SJCRH30 (cell line): ENCODE data around the gene PRF1. TPM values are rescaled to one million over a fixed set of nuclear protein-coding genes. Genes with fewer than 3 reads are reported as not detected.

Experiments
- DNase-seq, 2 experiments: peaks; one replicate each; pipeline ENCODE4 v3.0.0-alpha.2; 2015 to 2020
- H3K27ac ChIP-seq: fragments of 250-450 bp; sonication (Bioruptor Pico); 2 replicates; pipeline ENCODE4 v1.5.1; 2020; ENCODE audit warnings: mild to moderate bottlenecking, moderate library complexity
- H3K27me3 ChIP-seq: fragments of 250-450 bp; sonication (Bioruptor Pico); 2 replicates; pipeline ENCODE4 v1.5.1; 2020; ENCODE audit warnings: mild to moderate bottlenecking, moderate library complexity
- H3K36me3 ChIP-seq: fragments of 250-450 bp; sonication (Bioruptor Pico); 2 replicates; pipeline ENCODE4 v1.5.1; 2020; ENCODE audit warnings: mild to moderate bottlenecking, moderate library complexity
- H3K4me1 ChIP-seq: fragments of 250-450 bp; sonication (Bioruptor Pico); 2 replicates; pipeline ENCODE4 v1.5.1; 2020; ENCODE audit warnings: mild to moderate bottlenecking, moderate library complexity
- H3K4me3 ChIP-seq: fragments of 250-450 bp; sonication (Bioruptor Pico); 2 replicates; pipeline ENCODE4 v1.5.1; 2020; ENCODE audit warnings: mild to moderate bottlenecking, moderate library complexity
- H3K9me3 ChIP-seq: fragments of 250-450 bp; sonication (Bioruptor Pico); replicated peaks from 2 replicates; pipeline ENCODE4 v1.5.1; 2020; ENCODE audit warnings: mild to moderate bottlenecking, moderate library complexity
- total RNA-seq: library from RNA; depleted of rRNA; stranded (reverse); fragments of >200 nt; shearing (Covaris generic); gene quantifications from 2 replicates; pipeline ENCODE4 v1.2.3, GENCODE V29; 2014

The PRF1 gene
- total RNA-seq, 1 experiment from 2014 or later = not detected

DNA sequence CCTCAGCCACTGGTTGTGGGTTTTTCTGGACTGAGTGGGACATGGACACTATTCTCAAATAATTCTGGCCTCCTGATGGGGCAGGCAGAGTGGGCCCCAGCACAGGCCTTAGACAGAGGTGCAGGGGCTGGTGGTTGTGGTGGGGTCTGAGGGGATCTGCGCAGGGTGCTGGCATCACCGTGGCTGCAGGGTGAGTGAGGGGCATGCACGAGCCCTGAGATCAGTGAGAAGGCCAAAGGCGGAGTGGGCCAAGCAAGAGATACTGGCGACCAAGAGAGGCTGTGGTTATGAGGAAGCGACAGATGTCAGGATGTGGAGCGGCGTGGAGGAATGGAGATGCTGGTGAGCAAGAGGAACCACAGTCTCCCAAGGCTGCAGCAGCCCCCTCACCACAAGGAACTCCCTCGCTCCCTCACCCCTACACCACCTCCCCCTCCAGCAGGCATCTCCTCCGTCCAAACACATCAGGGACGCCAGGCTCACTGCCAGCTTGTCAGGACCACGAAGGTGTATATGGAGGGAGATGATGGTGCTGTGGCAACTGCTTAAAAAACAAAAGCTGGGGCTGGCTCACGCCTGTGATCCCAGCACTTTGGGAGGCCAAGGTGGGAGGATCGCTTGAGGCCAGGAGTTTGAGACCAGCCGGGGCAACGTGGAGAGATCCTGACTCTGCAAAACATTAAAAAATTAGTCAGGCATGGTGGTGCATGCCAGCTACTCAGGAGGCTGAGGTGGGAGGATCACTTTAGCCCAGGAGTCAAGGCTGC lies 9.6 kb downstream of the PRF1 start:
- Histone ChIP-seq H3K36me3 (no peaks in the 10 kb centered on the region), H3K9me3 (no peaks in the 10 kb centered on the region), H3K27ac (no peak overlapping the region), H3K4me3 (no peak overlapping the region), H3K4me1 (peaks cover 50% of the 10 kb centered on the region), H3K27me3 (no peaks in the 10 kb centered on the region)
- DNase-seq = peak in 1 of 2 experiments; percentile 46

DNA sequence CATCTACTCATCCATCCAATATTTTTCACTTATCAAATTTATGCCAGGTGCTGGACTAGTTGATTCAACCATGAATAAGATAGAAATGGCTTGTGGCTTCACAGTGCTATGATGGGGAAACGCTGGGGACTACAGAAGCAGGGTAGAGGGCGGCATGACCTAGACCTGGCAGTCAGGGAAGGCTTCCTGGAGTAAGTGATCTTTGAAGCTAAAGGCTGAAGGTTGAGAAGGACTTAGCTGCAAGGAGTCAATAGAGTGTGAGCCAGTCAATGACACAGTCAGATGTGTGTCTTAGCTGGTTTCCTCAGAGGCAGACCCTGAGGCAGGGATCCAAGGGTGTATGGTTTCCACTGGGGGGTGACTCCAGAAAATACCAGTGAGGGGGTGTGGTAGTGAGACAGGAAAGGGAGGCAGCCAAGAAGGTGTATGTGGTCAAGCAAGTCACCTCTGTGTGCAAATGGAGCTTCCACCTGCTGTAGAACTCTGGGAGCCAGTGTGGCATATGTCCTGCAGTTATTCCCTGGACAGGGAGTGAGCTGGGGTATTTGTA lies 10.3 kb downstream of the PRF1 start:
- no peaks in the 10 kb centered on the region for H3K36me3 ChIP-seq
- no peaks in the 10 kb centered on the region for H3K27me3 ChIP-seq
- H3K4me3 ChIP-seq = no peak overlapping the region
- no peak for DNase-seq
- peaks cover 47% of the 10 kb centered on the region for H3K4me1 ChIP-seq
- H3K27ac ChIP-seq = no peak overlapping the region
- no peaks in the 10 kb centered on the region for H3K9me3 ChIP-seq

DNA sequence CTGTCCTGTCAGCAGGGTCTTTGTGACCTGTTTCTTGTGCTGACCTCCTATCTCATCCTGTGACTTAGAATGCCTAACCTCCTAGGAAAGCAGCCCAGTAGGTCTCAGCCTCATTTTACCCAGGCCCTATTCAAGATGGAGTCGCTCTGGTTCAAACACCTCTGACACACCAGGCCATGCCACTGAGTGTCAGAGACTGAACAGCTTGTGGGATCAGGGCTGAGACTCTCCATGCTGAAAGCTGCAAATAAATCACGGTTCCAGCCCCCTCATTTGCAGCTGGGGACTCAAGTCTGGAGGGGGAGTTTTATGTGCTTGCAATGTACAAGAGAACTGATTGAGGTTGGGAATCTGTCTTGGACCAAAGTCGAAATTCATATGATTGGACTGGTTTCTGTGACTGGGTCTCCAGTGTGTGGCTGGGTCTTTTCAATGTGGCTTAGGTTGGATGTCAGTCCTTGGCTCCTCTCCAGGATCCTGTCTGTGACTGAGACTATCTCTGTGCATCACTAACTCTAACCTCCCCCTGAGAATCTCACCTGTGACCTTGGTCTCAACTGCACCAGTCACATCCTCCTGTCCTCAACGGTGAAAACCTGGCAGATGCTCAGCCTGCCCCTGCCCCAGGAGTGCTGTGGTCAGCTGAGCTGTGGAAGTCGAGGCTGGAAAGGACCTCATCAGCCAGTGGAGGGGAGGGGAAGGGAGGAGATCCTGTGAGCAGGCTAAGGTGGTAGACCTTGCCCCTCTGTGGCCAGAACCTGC lies 11.7 kb downstream of the PRF1 start:
- H3K9me3 ChIP-seq = no peaks in the 10 kb centered on the region
- H3K36me3 ChIP-seq = no peaks in the 10 kb centered on the region
- peak overlapping the region; percentile 91 for H3K27ac ChIP-seq
- peaks cover 43% of the 10 kb centered on the region for H3K4me1 ChIP-seq
- H3K27me3 ChIP-seq = no peaks in the 10 kb centered on the region
- no peak for DNase-seq
- H3K4me3 ChIP-seq = no peak overlapping the region

DNA sequence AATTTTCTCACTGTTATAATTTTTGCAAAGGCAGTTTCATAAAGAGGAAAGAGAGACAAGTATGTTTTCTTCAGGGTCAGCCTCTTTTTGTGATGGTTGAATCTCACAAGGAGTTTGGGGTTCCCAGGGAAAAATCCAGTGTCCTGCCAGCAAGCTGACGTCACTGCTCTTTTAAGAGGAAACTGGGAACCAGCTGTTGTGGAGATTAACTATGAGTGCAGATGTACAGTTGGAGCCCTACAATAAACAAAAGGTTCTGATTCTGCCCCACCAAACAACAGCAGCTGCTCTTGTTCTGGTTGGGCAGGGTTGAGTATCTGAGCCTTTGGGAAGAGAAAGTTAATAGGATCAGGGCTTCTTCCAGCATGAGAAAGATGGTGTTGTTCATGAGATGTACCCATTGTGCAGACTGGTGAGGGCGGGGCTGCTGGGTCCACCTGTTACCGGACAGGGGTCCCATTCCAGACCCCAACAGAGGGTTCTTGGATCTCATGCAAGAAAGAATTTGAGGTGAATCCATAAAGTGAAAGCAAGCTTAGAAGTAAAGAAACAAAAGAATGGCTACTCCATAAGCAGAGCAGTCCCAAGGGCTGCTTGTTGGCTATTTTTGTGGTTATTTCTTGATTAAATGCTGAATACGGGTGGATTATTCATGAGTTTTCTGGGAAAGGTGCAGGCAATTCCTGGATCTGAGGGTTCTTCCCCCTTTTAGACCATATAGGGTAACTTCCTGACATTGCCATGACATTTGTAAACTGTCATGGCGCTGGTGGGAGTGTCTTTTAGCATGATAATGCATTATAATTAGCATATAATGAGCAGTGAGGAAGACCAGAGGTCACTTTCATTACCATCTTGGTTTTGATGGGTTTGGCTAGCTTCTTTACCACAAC lies 12.5 kb downstream of the PRF1 start:
- DNase-seq = peak; percentile 82 to 95
- Histone ChIP-seq H3K9me3 (no peaks in the 10 kb centered on the region), H3K27me3 (no peaks in the 10 kb centered on the region), H3K4me1 (peaks cover 51% of the 10 kb centered on the region), H3K4me3 (no peak overlapping the region), H3K27ac (peak overlapping the region; percentile 91), H3K36me3 (no peaks in the 10 kb centered on the region)

DNA sequence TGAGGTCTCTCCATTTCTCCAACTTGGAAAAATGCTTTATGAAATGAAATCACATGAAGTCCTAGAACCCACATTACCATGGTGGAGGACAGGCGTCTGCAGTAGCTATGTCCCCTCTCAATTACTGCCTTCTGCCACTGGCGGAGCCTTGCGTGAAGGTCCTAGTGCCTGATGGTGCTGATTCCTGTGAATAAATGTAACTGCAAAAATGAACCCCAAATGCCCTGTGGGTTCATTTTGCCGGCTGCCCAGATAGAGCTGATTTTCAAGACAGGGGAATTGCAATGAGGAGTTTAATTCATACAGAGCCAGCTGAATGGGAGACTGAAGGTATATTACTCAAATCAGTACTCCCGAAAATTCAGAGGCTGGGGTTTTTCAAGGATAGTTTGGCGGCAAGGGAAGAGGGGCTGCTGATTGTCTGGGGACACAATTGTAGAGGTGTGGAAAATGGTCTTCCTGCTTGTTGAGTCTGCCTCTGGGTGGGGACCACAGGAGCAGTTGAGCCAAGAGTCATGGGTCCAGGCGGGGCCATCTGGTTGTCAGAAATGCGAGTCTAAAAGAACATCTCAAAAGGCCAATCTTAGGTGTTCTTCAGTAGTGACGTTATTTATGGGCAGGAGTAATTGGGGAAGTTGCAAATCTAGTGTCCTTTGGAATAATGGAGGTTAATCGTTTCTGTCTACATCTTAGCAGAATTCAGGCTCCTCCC lies 13.5 kb downstream of the PRF1 start:
- Histone ChIP-seq H3K4me3 (no peak overlapping the region), H3K9me3 (no peaks in the 10 kb centered on the region), H3K4me1 (peaks cover 61% of the 10 kb centered on the region), H3K27me3 (no peaks in the 10 kb centered on the region), H3K27ac (peak overlapping the region; percentile 91), H3K36me3 (no peaks in the 10 kb centered on the region)
- peak; percentile 45 to 70 for DNase-seq

DNA sequence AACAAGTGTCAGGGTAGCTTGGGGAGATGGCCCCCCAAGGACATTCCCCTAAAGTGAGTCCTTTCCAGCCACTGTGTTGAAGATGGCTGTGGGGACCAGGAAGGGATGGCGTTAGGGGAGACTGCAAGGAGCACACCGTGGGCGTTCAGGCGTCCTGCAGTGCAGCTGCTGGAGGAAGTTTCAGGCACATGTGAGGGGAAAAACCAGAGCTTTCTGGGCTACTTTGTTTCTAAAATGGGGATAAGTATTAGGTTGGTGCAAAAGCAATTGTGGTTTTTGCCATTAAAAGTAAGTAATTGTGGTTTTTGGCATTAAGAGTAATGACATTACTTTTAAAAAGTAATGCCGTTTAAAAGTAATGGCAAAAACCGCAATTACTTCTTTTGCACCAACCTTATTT lies 14.3 kb downstream of the PRF1 start:
- Histone ChIP-seq H3K27me3 (no peaks in the 10 kb centered on the region), H3K4me1 (peaks cover 64% of the 10 kb centered on the region)
- peak; percentile 45 to 62 for DNase-seq

DNA sequence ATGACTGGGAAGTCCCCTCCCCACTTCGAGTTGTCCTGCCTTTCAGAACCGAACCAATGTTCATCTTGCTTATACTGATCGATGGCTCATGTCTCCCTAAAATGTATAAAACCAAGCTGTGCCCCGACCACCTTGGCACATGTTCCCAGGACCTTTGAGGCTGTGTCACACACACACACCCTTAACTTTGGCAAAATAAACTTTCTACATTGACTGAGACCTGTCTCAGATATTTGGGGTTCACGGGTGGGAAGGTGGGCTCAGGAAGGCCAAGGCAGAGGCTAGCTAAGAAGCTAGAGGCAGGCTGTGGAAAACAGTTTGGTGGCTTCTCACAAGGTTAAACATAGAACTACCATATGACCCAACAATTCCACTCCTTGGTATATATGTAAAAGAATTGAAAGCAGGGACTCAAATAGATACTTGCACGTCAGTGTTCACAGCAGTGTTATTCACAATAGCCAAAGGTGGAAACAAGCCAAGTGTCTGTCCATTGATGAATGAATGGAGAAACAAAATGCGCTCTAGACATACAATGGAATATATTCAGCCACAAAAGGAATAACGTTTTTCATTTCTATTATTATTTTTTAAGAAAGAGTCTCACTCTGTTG lies 15.4 kb downstream of the PRF1 start:
- Histone ChIP-seq H3K27me3 (no peaks in the 10 kb centered on the region), H3K4me3 (no peak overlapping the region), H3K4me1 (peaks cover 59% of the 10 kb centered on the region), H3K27ac (no peak overlapping the region), H3K9me3 (no peaks in the 10 kb centered on the region), H3K36me3 (no peaks in the 10 kb centered on the region)
- DNase-seq = no peak

More for the DNA sequence above, 14.3 kb downstream of the PRF1 start:
- Histone ChIP-seq H3K27ac (peak overlapping the region; percentile 91), H3K4me3 (no peak overlapping the region), H3K9me3 (no peaks in the 10 kb centered on the region), H3K36me3 (no peaks in the 10 kb centered on the region)

DNA sequence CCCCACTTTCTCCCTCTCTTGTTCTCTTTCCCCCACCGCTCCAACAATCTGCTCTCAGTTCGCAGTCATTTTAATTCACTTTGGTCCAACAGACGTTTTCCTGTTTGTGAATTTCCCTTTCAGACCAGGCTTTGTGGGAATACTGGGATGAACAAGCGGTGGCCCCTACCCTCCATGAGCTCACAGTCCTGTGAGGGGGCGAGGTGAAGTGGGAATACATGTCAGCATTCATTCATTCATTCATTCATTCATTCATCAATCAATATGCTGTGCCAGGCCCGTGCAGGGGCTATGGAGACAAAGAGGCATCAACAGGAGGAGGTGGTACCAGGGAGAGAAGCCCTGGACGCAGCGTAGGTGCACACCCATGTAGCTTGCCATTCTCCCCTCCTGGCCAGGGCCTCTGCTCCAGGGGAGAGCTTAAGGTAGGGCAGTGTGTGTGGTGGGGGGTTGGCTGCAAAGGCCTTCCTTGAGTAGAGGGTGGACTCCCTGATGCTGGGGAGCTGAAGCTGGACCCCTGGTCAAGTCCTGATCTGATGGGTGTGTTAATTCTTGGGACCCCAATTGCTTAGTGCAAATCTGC lies 16.1 kb downstream of the PRF1 start:
- no peaks in the 10 kb centered on the region for H3K36me3 ChIP-seq
- H3K27me3 ChIP-seq = no peaks in the 10 kb centered on the region
- no peak overlapping the region for H3K27ac ChIP-seq
- H3K4me1 ChIP-seq = peaks cover 58% of the 10 kb centered on the region
- no peak overlapping the region for H3K4me3 ChIP-seq
- DNase-seq = no peak
- no peaks in the 10 kb centered on the region for H3K9me3 ChIP-seq

DNA sequence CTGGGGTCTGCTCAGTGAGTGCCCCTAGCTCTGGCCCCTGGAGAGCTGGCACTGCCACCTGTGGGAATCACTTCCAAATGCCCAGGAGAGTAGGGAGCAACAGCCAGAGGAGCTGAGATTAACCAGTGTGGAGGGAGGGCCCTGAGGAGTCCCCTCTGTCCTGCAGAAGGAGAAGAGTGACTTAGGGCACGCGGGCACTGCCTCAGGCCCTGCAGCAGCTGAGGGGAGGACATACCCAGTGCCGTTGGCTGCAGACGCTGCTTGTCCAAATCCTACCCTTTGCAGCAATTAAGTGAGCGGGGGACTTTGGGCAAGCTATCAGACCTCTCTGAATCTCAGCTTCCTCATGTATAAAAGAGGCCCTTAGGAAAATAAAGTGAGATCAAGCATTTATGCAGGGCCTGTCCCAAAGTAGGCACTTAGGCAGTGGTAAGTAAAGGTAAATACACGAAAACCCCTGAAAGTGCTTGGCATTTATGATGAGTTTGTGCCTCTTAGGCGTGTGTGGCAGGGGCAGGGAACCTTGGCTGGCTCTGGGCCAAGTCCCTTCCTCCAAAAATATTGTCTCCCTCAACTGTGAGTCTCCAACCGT lies 16.9 kb downstream of the PRF1 start:
- no peaks in the 10 kb centered on the region for H3K36me3 ChIP-seq
- peaks cover 52% of the 10 kb centered on the region for H3K4me1 ChIP-seq
- peak overlapping the region; percentile 39 for H3K27ac ChIP-seq
- no peaks in the 10 kb centered on the region for H3K9me3 ChIP-seq
- H3K4me3 ChIP-seq = no peak overlapping the region
- H3K27me3 ChIP-seq = no peaks in the 10 kb centered on the region
- DNase-seq = peak in 1 of 2 experiments; percentile 44

DNA sequence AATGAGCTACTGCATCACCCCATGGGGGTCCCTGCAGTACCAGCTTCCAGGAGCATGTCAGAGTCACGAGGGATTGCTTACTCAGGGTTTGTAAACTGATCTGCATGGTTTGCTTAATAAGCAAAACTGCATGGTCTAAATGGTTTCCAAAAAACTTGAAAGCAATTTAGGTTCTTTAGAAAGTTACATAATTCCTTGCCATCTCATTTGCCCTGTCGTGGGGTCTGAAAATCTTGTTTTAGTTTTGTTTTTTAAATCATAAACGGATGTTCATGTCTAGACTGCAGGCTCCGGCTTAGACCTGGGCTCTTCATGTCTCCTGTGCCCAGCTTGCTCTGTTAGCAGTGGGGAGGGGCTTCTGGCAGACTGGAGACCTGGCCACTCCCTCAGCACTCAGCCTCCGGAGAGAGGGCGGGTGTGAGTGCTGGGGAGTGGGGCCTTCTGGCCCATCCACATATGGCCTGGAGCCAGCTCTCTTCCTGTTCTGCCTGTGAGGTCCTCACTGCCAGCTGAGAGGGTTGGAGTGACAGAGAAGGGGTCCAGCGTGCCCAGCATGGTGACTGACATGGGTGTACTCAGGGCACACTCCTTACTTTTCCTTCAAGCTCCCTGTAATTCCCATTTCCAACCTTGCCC lies 17.5 kb downstream of the PRF1 start:
- Histone ChIP-seq H3K36me3 (no peaks in the 10 kb centered on the region), H3K9me3 (no peaks in the 10 kb centered on the region), H3K4me3 (peak overlapping the region; percentile 12; the same call in 1 of the 2 replicates), H3K27me3 (no peaks in the 10 kb centered on the region), H3K27ac (peak overlapping the region; percentile 39), H3K4me1 (peaks cover 46% of the 10 kb centered on the region)
- DNase-seq = peak; percentile 87 to 89

DNA sequence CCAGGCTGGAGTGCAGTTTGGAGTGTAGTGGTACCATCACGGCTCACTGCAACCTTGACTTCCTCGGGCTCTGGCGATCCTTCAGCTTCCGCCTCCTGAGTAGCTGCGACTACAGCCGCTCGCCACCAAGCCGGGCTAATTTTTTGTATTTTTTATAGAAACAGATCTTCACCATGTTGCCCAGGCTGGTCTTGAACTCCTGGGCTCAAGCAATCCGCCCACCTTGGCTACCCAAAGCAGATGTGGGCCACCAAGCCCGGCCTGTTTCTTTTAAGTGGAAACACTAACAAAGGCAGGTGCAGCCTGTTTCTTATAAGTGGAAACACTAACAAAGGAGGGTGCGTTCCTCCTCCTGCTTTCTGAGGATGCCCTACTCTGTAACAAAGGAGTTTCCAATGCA lies 18.2 kb downstream of the PRF1 start:
- peaks cover 42% of the 10 kb centered on the region for H3K4me1 ChIP-seq

DNA sequence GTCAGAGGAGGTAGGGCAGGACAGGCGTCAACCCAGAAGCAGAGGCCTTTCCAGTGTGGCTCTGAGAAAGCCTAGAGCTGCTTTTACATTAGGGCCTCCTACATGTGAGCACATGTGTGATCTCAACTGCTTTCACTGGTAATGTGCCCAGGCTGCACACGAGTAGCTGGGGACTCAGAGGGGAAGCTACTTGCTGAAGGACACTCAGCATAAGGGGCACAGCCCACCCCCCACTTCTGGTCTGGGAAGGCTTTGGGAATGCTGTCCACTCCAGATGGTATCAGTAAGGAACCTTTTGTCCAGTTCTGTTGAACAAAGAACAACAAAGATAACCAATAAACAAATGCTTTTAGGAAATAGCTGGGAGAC lies 18.9 kb downstream of the PRF1 start:
- H3K27me3 ChIP-seq = no peaks in the 10 kb centered on the region
- DNase-seq = no peak
- no peak overlapping the region for H3K4me3 ChIP-seq
- H3K9me3 ChIP-seq = no peaks in the 10 kb centered on the region
- no peak overlapping the region for H3K27ac ChIP-seq
- no peaks in the 10 kb centered on the region for H3K36me3 ChIP-seq
- peaks cover 42% of the 10 kb centered on the region for H3K4me1 ChIP-seq

More for the DNA sequence above, 18.2 kb downstream of the PRF1 start:
- no peak for DNase-seq
- Histone ChIP-seq H3K27ac (peak overlapping the region; percentile 39), H3K9me3 (no peaks in the 10 kb centered on the region), H3K36me3 (no peaks in the 10 kb centered on the region), H3K4me3 (no peak overlapping the region; the same call in 1 of the 2 replicates), H3K27me3 (no peaks in the 10 kb centered on the region)
